GM20000 (cell line): ENCODE measurements around the gene MMP24OS.
"Not testable (repeated sequence)": the region's sequence is repeated elsewhere in the genome, so short reads cannot be mapped to it uniquely, and the experiment has no call there.

Experiments
- DNase-seq: peaks from one replicate; pipeline ENCODE4 v3.0.0; 2012; ENCODE audit warnings: low spot score
- CTCF ChIP-seq: IDR thresholded peaks from 2 replicates; pipeline ENCODE4 v1.5.1; 2012; ENCODE audit warnings: mild to moderate bottlenecking, control low read depth; ENCODE audit errors: extremely low read depth, missing control alignments

The MMP24OS gene

GRCh38 chr20:35270021-35270902, 7.7 kb downstream of the MMP24OS start:
- no peak for TF ChIP-seq CTCF
- DNase-seq, result no peak

DNA sequence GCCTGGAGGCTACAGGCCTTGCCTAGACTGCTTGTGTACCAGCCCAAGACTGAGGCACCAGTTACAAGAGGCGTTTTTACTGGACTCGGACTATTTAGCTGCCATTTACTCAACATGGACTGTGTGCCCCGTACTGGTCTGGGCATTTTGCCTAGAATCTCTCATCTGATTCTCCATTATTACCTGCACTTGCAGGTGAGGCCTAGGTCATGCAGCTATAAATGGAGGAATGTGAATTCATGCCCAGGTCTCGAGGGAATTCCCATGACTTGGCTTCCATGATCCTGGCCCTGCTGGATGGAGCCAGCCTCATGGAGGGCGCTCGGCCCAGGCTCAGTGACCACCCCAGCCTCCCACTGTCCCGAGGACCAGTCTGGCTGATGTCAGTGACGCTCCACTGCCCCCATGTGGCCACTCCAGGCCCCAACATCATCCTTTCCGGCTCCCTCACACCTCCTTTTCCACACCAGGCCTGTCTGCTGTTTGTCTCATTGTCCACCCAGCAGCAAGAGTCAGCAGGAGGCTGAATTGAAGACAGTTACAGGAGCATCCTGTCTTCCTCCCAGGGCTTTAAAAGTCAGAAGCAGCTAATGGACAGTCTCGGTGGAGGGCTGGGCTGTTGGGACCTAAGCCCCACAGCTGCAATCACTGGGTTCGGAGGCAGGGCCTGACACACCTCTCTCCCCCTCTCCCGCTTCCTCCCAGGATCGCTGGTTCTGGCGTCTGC, 8.7 kb downstream of the MMP24OS start:
- TF ChIP-seq CTCF, result peak; percentile 77
- DNase-seq, result peak; percentile 79

- DNase-seq, result no peak
- TF ChIP-seq CTCF, result no peak
Observed at GRCh38 chr20:35267092-35267491, 10.8 kb downstream of the MMP24OS start.

GRCh38 chr20:35264755-35265154, 13.2 kb downstream of the MMP24OS start:
- TF ChIP-seq CTCF, result no peak
- DNase-seq, result no peak

DNA sequence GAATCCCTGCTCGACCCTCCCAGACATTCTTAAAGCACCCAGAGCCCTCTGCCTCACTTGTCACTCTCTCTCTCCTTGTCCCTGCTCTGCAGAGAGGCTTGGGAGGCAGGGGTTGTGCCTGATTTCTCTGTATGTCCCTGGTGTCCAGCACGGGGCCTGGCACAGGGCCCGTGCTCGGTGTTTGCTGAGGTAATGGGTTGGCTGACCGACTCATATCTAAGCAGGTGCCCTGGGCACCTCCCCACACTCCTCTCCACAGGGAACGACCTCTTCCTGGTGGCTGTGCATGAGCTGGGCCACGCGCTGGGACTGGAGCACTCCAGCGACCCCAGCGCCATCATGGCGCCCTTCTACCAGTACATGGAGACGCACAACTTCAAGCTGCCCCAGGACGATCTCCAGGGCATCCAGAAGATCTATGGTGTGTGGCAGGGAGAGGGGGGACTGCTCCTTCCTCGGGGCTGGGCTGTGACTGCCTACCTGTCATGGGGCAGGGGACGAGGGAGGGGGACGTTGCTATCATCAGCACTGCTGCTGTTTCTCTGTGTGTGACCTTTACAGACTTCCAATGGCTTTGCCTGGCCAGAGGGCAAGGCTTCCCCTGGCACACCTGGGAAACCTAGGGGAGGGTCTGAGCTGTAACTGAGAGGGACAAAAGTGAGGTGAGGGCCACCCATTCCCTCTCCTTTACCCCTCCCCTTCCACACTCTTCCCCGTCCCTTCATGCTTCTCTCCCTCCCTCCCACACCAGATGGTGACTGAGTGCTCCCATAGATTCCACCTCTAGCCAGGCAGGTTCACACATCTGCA, 14.2 kb downstream of the MMP24OS start:
- no peak for DNase-seq
- no peak for TF ChIP-seq CTCF

- DNase-seq, result not testable (repeated sequence)
Observed at GRCh38 chr20:35262731-35263531, 15.0 kb downstream of the MMP24OS start.

DNA sequence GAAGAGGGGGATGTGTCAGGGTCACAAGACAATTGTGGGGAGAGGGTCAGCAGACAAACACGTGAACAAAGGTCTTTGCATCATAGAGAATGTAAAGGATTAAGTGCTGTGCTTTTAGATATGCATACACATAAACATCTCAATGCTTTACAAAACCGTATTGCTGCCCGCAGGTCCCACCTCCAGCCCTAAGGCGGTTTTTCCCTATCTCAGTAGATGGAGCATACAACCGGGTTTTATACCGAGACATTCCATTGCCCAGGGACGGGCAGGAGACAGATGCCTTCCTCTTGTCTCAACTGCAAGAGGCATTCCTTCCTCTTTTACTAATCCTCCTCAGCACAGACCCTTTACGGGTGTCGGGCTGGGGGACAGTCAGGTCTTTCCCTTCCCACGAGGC, 15.6 kb downstream of the MMP24OS start:
- not testable (repeated sequence) for DNase-seq
